A549 treated with AZD9567 at 1 μM for 4 hours (cell line): ENCODE results near the gene CNNM2. TPM values are rescaled to one million over a fixed set of nuclear protein-coding genes. Genes with fewer than 3 reads are reported as not detected.

Source experiments
- total RNA-seq: library from RNA; stranded (reverse); fragments of 200-300 nt; extraction: Qiagen RNA extraction; gene quantifications from 5 replicates; pipeline ENCODE4 v1.2.3, GENCODE V29; 2022; ENCODE audit not compliant: insufficient read depth

The CNNM2 gene
- total RNA-seq: 2.4 to 4.9 TPM (median 4.6 TPM) in 5 replicates

GRCh38 chr10:102917962-102918816 lies at the start of gene CNNM2:
Gene CNNM2, plus strand, starts transcription at chr10:102918294. Its CDS starts 187 bp downstream, at chr10:102918481.

GRCh38 chr10:102869258-102870198 lies 48.6 kb upstream of the CNNM2 start, which contains the start of gene AS3MT:
Gene AS3MT, plus strand, starts transcription at chr10:102869470. Its CDS starts 123 bp downstream, at chr10:102869593.

Other genes starting within 250 kb of the CNNM2 start
- 14.0 to 14.8 TPM (median 14.5 TPM) in 5 replicates for gene ARL3, start 203.9 kb upstream of the CNNM2 start, total RNA-seq
- 1.9 to 4.2 TPM (median 3.6 TPM) in 5 replicates for gene SFXN2, start 203.7 kb upstream of the CNNM2 start, total RNA-seq
- gene WBP1L, start 174.3 kb upstream of the CNNM2 start, total RNA-seq: 22.8 to 26.5 TPM (median 25.6 TPM) in 5 replicates
- not detected in 5 replicates for gene CYP17A1, start 80.9 kb upstream of the CNNM2 start, total RNA-seq
- 17.4 to 26.4 TPM (median 25.4 TPM) in 5 replicates for gene BORCS7, start 64.0 kb upstream of the CNNM2 start, total RNA-seq
- 2.4 to 3.6 TPM (median 3.4 TPM) in 5 replicates for gene AS3MT, start 48.8 kb upstream of the CNNM2 start, total RNA-seq